ENCODE measurements around the gene MFN1.

Gene MFN1

DNA sequence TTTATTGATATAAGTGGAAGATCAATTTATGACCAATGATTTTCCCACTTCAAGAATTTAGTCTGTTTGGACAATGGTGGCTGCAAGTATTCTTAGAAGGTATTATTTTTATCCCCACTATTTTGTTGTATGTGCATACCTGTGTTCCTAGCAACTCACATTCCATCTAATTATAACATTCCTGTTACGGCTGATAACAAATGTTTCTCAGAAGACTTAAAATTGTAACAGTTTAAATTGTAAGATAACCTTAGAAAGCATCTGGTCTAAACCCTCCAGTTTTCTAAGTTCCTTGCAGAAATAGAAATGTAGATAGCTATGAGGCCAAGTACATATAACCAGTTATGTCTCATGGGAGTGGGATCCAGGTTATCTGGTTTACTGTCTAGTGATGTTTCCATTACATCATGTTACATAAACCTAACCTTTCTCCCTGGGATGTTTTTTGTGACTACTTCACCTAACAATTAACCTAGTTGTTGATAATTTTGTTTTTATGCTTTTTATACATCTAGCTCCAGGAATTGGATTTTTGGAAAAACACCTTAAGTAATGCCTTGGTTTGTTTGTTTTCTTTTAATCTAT lies 11.1 kb upstream of the MFN1 start:
- no peak for DNase-seq (ENCODE audit: low spot score)

GRCh38 chr3:179348325-179349013 lies 960 bp downstream of the MFN1 start:
- no peak for DNase-seq (ENCODE audit: low spot score)

DNA sequence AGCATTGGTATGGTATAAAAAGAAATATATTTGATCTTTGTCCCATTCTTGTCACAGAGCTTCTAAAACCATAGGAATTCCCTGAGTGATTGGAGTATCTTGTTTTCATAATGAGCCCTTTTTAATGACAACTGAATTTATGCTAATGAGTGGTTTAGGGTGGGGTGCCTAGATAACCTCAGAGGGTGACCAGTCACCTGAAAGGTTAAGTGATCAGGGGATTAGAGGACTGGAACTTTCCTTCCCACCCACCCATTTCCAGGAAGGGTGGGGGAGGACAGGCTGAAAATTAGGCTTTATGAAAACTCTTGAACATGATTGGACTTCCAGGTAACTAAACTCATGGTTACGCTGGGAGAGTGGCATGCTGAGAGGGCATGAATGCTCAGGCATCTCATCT lies 8.5 kb downstream of the MFN1 start:
- DNase-seq (ENCODE audit: low spot score), result no peak

DNA sequence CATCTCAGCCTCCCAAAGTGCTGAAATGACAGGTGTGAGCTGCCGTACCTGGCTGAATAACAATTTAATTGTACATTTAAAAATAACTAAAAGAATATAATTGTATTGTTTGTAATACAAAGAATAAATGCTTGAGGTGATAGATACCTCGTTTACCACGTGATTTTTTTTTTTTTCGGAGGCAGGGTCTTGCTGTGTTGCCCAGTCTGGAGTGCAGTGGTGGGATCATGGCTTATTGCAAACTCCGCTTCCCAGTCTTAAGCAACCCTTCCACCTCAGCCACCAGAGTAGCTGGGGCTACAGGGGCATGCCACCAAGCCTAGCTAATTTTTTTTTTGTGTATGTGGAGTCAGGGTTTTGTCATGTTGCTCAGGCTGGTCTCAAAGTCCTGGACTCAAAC lies 15.8 kb downstream of the MFN1 start:
- no peak for DNase-seq (ENCODE audit: low spot score)

GRCh38 chr3:179369621-179370020 lies 22.1 kb downstream of the MFN1 start:
- DNase-seq (ENCODE audit: low spot score), result no peak

DNA sequence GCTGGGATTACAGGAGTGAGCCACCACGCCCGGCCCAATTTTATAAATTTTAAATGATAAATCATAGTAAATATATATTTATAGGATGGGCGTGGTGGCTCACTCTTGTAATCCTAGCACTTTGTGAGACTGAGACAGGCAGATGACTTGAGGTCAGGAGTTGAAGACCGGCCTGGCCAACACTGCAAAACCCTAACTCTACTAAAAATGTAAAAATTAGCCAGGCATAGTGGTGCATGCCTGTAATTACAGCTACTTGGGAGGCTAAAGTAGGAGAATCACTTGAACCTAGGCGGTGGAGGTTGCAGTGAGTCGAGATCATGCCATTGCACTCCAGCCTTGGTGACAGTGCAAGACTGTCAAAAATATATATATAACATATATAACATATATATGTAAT lies 26.4 kb downstream of the MFN1 start:
- DNase-seq (ENCODE audit: low spot score), result no peak

GRCh38 chr3:179375091-179375999 lies 27.8 kb downstream of the MFN1 start:
- no peak for DNase-seq (ENCODE audit: low spot score)

DNA sequence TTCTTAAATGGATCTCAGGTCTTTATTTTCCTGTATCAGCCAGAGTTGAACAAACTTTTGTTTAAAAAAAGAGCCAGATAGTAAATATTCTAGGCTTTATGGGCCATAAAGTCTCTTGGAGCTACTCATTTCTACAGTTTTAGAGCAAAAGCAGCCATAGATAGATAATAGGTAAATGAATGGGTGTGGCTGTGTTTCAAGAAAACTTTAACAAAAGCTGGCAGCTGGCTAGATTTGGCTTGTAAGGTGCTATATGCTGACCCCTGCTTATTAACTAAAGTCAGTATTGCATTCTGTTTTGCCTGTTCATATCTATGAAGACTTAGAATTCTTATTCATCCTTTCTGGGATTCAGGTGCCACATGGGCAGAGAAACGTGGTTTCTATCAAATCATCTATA lies 29.0 kb downstream of the MFN1 start:
- no peak for DNase-seq (ENCODE audit: low spot score)

GRCh38 chr3:179391906-179392305 lies 44.4 kb downstream of the MFN1 start:
- DNase-seq (ENCODE audit: low spot score), result no peak

GRCh38 chr3:179398574-179399231 lies 51.2 kb downstream of the MFN1 start:
- DNase-seq (ENCODE audit: low spot score), result no peak

- DNase-seq (ENCODE audit: low spot score), result no peak
These were observed 54.1 kb downstream of the MFN1 start for GRCh38 chr3:179401561-179401960.

- no peak for DNase-seq (ENCODE audit: low spot score)
These were observed 55.5 kb downstream of the MFN1 start for GRCh38 chr3:179402963-179403362.

GRCh38 chr3:179404307-179404706 lies 56.8 kb downstream of the MFN1 start:
- DNase-seq (ENCODE audit: low spot score), result no peak

DNA sequence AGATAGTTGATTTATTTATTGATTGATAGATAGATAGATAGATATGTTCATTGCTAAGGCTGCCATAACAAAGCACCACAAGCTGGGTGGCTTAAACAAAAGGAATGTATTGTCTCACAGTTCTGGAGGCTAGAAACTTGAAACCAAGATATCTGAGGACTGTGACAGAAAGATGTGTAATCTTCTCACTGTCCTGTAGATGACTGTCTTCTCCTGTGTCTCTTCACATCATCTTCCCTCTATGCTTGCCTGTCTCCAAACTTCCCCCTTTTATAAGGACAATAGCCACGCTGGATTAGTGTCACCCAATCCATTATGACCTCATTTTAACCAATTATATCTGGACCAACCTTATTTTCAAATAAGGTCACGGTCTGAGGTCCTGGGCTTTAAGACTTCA lies 62.8 kb downstream of the MFN1 start:
- DNase-seq (ENCODE audit: low spot score), result peak; percentile 8

GRCh38 chr3:179410999-179411398 lies 63.5 kb downstream of the MFN1 start:
- no peak for DNase-seq (ENCODE audit: low spot score)

GRCh38 chr3:179414804-179415203 lies 67.3 kb downstream of the MFN1 start:
- no peak for DNase-seq (ENCODE audit: low spot score)

DNA sequence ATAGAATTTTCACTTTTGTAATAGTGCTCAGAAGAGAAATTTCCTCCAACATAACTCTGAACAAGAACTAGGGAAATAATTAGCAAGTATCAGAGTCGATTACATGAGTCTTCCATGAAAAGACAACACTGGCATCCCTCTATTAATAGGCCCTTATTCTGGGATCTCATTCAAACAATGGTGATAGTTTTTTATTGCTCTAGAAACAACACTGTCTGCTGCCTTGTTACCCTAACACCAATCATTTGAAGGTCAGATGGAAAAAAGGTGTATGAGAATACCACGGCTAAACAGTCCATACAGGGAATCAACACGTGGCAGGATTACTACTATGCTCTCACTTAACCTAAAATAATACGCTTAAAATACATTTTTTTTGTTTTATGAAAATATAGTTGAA lies 67.9 kb downstream of the MFN1 start:
- no peak for DNase-seq (ENCODE audit: low spot score)

DNA sequence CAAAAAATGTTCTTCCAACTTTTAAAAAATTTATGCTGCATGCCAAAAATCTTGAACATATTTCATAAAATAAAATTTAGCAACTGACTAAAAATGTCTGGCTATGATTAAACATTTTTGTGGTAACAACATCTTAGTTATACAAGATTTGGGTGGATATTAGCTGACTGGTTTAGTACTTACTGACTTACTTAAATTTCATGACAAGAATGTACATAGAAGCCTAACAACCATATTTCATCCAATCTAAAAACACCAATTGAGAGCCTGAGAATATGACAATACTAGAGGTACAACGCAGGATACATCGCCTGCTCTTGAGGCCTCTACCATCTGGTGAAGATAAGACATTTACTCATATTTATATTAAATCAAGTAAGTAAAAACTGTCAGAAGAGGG lies 69.2 kb downstream of the MFN1 start:
- DNase-seq (ENCODE audit: low spot score), result no peak

DNA sequence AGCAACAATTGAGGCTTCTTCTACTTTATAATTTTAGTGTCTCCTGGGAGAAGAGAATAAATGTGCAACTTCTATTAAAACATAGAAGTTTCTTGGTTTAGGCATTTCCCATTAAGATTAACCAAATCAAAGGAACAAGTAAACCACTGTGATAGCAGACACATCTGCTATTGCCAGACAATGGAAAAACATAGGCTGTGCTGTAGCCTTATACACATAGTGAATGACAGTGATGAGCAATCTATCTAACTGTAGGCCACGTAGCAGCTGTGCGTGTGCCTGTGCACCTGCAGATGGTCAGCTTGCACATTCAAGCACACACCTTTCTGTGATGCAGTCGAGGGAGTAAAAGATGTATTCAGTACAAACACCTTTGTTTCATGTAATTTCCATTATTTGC lies 71.1 kb downstream of the MFN1 start:
- no peak for DNase-seq (ENCODE audit: low spot score)

DNA sequence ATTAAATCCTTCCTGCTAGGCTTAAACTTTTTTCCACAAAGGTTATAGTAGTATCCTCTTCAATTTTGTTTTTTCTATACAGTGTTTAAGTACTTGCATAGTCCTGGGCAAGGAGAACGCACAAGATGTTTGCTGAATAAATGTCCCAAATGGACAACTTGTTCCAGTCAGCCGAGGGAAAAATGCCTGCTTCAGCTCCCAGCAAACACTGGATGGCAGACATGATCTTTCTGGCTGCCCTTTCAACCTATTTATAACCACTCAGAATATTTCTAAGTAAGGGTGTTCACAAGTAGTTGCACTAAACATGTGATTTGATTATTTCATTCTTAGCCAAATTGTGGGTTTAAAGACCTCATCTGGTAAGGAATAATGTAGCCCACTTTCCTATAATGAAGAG lies 74.0 kb downstream of the MFN1 start:
- no peak for DNase-seq (ENCODE audit: low spot score)

DNA sequence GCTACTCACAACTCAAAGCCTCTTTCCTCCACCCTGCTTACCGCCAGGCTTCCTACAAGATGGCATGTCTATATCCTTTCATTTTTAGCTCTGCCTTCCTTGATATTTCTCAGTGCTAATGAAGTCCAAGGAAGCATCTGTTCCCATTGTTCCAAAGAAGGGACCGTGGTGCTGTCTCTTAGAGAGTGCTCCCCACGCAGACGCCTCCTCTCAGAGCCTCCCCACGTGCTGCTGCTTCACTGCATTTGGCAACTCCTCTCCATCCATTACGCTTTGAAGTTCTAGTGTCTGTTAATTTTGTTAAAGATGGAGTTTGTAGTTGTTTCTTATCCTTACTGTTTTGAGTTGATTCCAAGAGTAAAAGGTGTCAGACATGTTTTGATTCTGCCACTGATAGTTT lies 77.6 kb downstream of the MFN1 start:
- no peak for DNase-seq (ENCODE audit: low spot score)

DNA sequence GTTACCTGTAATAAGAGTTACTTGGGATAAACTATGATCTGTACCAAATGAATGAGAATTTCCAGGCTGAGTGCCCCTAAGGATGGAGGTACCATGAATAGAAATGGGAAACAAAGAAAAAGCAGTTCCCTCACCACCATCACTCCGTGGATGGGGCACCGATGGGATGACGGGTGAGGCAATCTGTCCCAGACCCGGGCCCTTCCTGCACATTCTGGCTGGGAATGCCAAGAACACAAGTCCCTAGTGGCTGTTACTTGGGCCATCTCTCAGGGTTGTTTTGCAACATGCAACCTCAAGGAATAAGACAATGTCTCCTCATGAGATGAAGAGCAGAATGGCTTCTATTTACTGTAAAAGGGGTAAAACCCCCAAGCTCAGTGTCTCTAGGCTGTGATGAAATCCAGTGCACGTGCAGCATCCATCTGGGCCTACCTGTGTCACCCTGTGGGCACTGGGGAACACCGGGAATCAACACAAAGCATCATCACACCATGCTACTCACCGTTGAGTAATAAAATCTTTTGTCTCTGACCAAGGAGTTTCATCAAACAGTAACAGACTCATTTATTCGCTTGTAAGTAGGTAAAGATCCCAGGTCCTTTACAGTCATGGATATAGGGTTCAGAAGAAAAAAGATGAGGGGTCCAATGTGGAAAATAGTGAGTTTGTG lies 81.5 kb downstream of the MFN1 start:
- no peak for DNase-seq (ENCODE audit: low spot score)

All from SK-N-DZ (cell line).